GM13976 (cell line): Measurements from ENCODE around the gene OR5T1.

Experiments
- DNase-seq: peaks from one replicate; pipeline ENCODE4 v3.0.0; 2012; ENCODE audit warnings: low spot score
- CTCF ChIP-seq: IDR thresholded peaks from 2 replicates; pipeline ENCODE4 v1.5.1; 2012; ENCODE audit warnings: borderline replicate concordance, mild to moderate bottlenecking; ENCODE audit not compliant: insufficient read depth; ENCODE audit errors: extremely low read depth, missing control alignments, control extremely low read depth
- in situ Hi-C: fragments of 300-500 bp; cut with MboI; formaldehyde crosslinking; loops from one replicate; pipeline ENCODE4 v1.12.0; 2022; ENCODE audit warnings: low sequenced_read_pairs, mixed read lengths, inconsistent platforms; ENCODE audit not compliant: unreplicated experiment

OR5T1 gene

GRCh38 chr11:56307836-56308235 lies 33.9 kb downstream of the OR5T1 start:
- no peak for TF ChIP-seq CTCF
- in situ Hi-C loops = no loop called here
- no peak for DNase-seq

- no peak for DNase-seq
- in situ Hi-C loops = no loop called here
- no peak for TF ChIP-seq CTCF
These were observed 40.9 kb downstream of the OR5T1 start, which contains the start of gene OR8K3 for GRCh38 chr11:56314844-56315243. Gene OR8K3 (plus strand): TSS chr11:56315144. CDS start chr11:56318307, 3,163 bp downstream.
